DMS79 (cell line): ENCODE results near the gene GOSR2.
"Not testable (repeated sequence)": the region's sequence is repeated elsewhere in the genome, so short reads cannot be mapped to it uniquely, and the experiment has no call there.

ENCODE experiments used
- DNase-seq: peaks from one replicate; lab custom pipeline; 2025; lab: John Stamatoyannopoulos, UW

Gene GOSR2

DNA sequence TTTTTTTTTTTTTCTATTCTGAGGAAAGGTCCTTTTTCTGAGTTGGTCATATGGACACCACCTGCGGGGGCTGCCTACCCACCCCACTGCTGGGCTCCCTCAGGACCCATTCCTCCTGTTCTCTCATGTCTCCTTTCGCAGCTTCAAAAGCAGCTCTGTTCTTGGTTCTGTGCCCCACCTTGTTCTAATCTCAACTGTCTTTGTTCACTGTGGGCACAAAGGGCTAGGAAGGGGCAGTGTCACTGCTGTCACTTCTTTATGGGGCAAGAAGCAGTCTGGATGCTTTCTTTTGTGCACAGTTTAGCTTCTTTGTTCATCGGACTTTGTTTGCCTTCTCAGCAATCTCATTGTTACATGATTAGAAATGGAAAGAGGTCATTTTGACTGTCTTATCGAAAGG is 7.1 kb downstream of the GOSR2 start:
- DNase-seq, result no peak

GRCh38 chr17:46931596-46931995 is 8.6 kb downstream of the GOSR2 start:
- no peak for DNase-seq

DNA sequence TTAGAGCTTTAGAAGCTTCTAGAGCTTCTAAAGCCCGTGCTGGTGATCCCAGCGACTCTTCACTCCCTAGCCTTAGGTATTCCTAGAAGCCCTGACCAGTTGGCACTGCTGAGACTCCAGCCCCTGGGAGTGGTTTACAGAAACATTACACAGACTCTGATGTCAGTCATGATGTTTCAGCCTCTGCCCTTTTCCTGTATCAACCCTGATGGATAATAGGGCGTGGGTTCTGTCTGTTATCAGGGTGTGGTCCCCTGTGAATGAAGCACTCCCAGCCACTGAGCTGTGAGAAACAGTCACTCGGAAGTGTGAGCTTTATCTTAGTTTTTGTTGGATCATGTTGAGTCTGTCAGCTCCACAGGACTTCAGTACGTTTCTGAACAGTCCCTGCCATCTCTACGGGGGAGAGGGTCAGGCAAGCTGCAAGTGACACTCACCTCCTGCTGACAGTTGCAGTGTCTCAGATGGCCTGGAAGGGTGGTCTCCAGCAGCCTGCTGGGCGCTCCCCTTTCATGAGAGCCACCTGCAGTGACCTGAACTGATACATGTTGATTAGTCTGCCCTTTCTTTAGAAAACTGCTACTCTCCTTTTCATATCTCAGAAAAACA is 12.8 kb downstream of the GOSR2 start:
- no peak for DNase-seq

DNA sequence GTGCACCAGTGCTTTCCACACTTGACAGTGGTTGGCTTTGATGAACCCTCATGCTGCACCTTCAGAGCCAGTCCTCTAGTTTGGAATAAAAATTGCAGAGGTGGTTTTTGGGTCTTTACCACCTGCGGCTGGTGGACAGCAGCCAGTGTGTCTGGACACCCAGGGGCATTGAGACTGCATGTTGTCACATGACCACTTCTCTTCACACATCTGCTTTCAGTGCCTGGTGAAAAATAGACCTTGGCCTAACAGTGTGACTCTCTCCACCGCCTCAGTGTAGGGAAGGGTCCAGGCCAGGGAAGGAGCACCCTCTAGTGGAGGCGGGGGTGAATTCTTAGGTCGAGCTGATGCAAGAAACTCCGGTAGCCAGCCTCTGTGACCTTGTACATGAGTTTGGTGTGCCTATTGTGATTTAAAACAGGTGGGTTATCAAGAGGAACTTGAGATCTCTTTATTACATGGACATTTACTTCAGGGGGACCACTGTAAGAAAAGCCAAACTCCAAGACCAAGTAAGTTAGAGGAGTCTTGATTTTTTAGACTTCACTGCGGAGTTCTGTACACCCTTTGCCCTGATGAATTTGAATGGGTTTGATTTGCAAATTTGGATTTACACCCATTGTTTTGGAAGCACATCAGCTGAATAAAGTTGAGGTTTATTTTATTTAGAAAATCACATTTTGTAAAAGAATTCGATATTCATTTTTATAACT is 17.9 kb downstream of the GOSR2 start:
- peak; percentile 31 for DNase-seq

- DNase-seq, result peak; percentile 23
Measured at GRCh38 chr17:46942441-46943217, 19.7 kb downstream of the GOSR2 start.

DNA sequence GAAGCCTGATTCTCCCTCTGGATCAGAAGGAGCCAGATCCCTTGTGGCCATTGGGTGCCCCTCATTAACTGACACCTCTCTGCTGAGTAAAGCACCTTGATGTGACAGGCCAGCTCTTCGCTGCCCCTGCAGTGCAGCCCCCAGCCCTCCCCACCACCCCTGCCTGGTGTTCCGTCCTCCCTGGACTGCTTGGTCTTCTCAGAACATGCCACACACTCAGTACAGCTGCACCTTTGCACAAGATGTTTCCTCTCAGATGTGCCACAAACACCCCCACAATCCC is 20.2 kb downstream of the GOSR2 start:
- DNase-seq, result no peak

DNA sequence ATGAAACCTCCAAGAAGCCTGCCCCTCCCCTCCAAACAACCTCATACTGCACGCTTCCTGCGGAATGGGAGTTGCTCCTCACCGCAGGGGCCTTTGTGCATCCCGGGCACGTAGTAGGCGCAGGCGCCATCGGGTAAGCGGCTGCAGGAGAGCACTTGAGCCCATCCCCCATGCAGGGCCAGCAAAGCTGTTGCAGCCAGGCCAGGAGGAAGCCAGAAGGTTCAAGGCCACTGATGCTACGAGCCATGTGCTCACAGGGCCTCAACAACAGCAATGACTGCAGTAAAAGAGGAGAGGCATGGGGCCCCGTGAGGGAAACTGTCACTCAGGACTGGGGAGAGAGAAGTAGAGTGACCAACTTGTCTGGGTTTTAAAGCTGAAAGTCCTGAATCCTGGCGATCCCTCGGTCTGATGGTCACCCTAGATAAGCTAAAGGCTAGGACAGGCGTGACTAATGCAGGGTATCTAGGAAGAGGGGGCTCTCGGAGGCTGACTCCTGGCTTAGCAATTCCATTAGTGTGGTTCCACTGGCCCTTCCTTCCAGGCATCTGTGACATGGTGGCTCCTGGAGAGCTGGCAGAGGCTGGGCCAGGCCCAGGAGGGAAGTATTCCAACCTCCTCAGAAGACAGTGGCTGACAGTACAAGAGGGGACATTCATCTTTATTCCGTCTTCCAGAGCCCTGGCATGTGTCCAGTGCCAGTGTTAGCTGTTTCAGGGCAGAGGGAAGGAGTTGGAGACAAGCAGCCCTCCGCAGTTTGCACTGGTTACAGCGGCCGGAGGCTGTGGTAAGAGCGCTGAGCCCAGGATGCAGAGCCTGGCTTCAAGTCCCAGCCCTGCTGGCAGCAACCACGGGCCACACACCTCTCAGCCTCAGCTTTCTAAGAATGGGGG is 20.8 kb downstream of the GOSR2 start:
- DNase-seq, result no peak

DNA sequence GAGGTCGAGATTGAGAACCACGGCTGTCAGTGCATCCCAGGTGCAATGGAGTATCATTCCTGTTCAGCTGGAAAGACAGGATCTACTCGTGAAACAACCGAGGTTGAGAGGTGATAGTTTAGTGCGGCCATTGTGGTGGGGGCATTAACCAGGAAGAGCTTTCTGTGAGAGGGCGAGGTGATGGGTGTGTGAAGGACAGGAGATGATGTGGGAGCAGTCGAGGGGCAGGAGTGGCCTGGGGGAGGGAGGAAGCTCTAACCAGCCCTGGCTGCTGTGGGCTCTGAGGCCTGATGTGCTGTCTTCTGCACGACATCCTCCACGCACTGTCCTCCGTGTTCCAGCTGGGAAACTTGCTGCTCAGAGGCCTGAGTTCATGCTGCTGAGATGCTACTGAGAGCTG is 22.0 kb downstream of the GOSR2 start:
- no peak for DNase-seq

DNA sequence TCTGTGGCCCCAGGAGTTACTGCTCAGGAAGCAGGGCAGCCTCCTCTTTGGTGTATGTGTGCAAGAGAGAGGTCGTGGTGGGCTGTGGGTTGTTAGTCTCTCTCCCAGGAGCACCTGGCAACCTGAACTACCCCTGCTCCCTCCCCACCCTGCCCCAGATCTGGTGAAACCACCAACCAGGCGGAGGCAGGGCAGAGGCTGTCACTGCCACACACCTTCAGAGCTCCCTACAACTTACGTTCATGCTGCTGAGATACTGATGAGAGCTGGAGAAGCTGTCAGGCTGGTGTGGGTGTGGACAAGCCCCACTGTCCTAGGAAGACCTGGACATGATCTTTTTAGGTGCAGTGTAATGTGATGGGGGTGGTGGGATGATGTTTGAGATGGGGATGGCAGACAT is 24.3 kb downstream of the GOSR2 start:
- DNase-seq, result no peak

GRCh38 chr17:46948544-46948943 is 25.6 kb downstream of the GOSR2 start:
- no peak for DNase-seq

GRCh38 chr17:46949291-46950174 is 26.6 kb downstream of the GOSR2 start:
- no peak for DNase-seq

DNA sequence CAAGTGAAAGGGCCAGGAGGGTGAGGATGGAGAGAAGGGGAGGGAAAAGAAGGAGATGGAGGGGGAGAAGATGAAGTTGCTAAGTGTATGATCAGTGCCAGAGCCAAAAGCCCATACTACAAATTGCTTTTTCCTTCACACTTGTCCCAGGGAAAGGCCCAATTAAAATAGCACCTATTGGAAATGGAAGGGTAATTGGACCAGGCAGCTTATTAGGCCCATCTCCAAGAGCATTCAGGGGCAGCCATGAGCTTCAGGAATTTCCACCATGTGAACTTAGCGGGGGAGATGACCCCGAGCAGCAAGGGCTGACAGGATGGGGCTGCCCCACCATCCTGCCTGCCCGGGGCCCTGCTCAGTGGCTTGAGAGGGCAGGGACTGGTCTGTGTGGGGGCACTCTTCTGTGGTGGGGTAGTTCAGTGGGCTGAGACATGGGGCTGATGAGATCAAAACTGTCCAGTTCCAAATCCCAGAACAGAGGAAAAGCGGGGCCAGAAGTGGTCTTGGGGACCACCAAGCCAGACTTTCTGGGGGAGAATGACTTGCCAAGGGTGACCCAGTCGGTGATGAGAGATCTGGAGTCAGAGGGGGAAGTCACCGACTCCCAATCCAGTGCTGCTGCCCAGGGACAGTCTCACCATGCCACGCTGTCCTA is 27.5 kb downstream of the GOSR2 start:
- no peak for DNase-seq

- peak; percentile 9 for DNase-seq
Measured at GRCh38 chr17:46950997-46951621, 28.1 kb downstream of the GOSR2 start.

- no peak for DNase-seq
Measured at GRCh38 chr17:46951706-46952105, 28.7 kb downstream of the GOSR2 start.

- DNase-seq, result no peak
Measured at GRCh38 chr17:46952115-46952514, 29.2 kb downstream of the GOSR2 start.

- DNase-seq, result not testable (repeated sequence)
Measured at GRCh38 chr17:46953191-46953590, 30.2 kb downstream of the GOSR2 start.

DNA sequence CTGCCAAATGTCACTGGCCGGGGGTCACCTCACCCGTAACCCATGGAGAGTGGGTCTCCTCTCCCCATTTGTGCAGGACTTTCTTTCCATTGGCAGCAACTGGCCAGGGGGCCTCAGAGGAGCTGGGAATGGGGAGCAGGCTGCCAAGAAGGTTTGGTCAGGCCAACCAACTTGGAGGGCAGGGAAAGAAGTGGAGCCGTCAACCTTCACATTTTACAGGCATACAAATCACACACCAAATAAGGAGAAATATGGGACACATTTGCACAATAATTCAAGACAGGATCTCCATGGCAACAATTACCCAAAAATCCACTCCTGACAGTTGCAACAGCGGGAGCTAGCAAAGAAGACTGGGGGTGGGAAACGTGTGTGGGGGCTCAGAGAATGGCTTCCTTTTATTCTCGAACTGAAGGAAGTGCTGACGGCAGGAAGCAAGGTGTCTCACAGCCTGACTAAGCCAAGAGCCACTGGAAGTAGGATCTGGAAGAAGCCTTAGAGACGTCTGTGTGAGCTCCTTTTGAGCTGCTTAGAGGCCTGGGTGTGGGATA is 35.2 kb downstream of the GOSR2 start:
- DNase-seq, result no peak

GRCh38 chr17:46960152-46960551 is 37.2 kb downstream of the GOSR2 start:
- DNase-seq, result no peak

- DNase-seq, result no peak
Measured at GRCh38 chr17:46962374-46962790, 39.4 kb downstream of the GOSR2 start.

DNA sequence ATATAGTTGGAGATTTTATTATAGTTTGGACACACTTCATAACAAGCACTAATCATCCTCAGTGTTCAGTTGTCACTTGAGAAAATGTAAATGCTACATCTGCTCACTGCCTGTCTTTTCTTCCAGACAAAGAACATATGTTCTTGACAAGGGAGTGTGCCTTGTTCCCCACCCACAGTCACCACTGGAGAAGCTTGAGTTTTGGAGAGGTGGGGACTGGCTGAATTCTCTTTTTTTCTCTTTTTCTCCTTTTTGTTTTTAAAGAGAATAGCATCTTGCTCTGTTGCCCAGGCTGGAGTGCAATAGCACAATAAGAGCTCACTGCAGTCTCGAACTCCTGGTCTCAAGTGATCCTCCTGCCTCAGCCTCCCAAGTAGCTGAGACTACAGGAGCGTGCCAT is 40.6 kb downstream of the GOSR2 start:
- DNase-seq, result no peak
